Smooth muscle cell (in vitro differentiated cells): ENCODE measurements around the gene HSPBP1. TPM values are rescaled to one million over a fixed set of nuclear protein-coding genes. Genes with fewer than 3 reads are reported as not detected.
A peak's percentile ranks its signal among the peaks of the same experiment; 100 is the strongest.

Experiments used
- DNase-seq: peaks from one replicate; lab custom pipeline; 2025; ENCODE audit not compliant: unreplicated experiment; lab: John Stamatoyannopoulos, UW
- H2AFZ ChIP-seq: fragments of 200-600 bp; sonication (generic); 2 replicates; pipeline ENCODE4 v1.6.0; 2016; ENCODE audit warnings: antibody characterized with exemption, low read depth, mild to moderate bottlenecking
- H3F3A ChIP-seq: fragments of 200-600 bp; sonication (generic); 2 replicates; pipeline ENCODE4 v1.6.0; 2017; ENCODE audit warnings: antibody characterized with exemption, low read depth
- H3K27ac ChIP-seq: fragments of 200-600 bp; sonication (generic); 2 replicates; pipeline ENCODE4 v1.5.1; 2016; ENCODE audit warnings: low read depth, mild to moderate bottlenecking
- H3K27me3 ChIP-seq: fragments of 200-600 bp; sonication (generic); 2 replicates; pipeline ENCODE4 v1.6.1; 2016; ENCODE audit warnings: low read depth, mild to moderate bottlenecking
- H3K36me3 ChIP-seq: fragments of 200-600 bp; sonication (generic); 2 replicates; pipeline ENCODE4 v1.5.1; 2016; ENCODE audit warnings: low read depth
- H3K4me1 ChIP-seq: fragments of 200-600 bp; sonication (generic); 2 replicates; pipeline ENCODE4 v1.5.1; 2016; ENCODE audit warnings: low read depth
- H3K4me2 ChIP-seq: fragments of 200-600 bp; sonication (generic); 2 replicates; pipeline ENCODE4 v1.6.0; 2016; ENCODE audit warnings: mild to moderate bottlenecking
- H3K4me3 ChIP-seq: fragments of 200-600 bp; sonication (generic); 2 replicates; pipeline ENCODE4 v1.5.1; 2016; ENCODE audit warnings: mild to moderate bottlenecking
- H3K79me2 ChIP-seq: fragments of 200-600 bp; sonication (generic); 2 replicates; pipeline ENCODE4 v1.6.0; 2016; ENCODE audit warnings: low read depth, mild to moderate bottlenecking
- H3K9ac ChIP-seq: fragments of 200-600 bp; sonication (generic); 2 replicates; pipeline ENCODE4 v1.6.0; 2016; ENCODE audit warnings: low read depth
- H3K9me3 ChIP-seq: fragments of 200-600 bp; sonication (generic); replicated peaks from 2 replicates; pipeline ENCODE4 v1.5.1; 2016; ENCODE audit warnings: low read depth
- H4K20me1 ChIP-seq: fragments of 200-600 bp; sonication (generic); 2 replicates; pipeline ENCODE4 v1.6.0; 2016; ENCODE audit warnings: low read depth
- WGBS: methylation state at CpG from one replicate; pipeline ENCODE4 v1.1.7; 2016; ENCODE audit warnings: low lambda C conversion rate; 5-methylcytosine and 5-hydroxymethylcytosine counted together
- polyA plus RNA-seq: library from polyadenylated mRNA; unstranded; fragments of >200 nt; fragmentation: Nextera tagmentation; extraction: Ambion mirVana; gene quantifications from 2 replicates; pipeline ENCODE4 v1.2.1, GENCODE V29; 2016
- total RNA-seq: library from RNA; depleted of rRNA; stranded (reverse); fragments of >200 nt; gene quantifications from 2 replicates; pipeline ENCODE4 v1.2.3, GENCODE V29; 2014
- TF ChIP-seq, protein P1 (sequence below): fragments of 200-600 bp; sonication (generic); IDR thresholded peaks from 2 replicates; pipeline ENCODE4 v1.5.1; 2017; ENCODE audit warnings: borderline replicate concordance, mild to moderate bottlenecking, antibody characterized with exemption; ENCODE audit not compliant: insufficient read depth, poor library complexity, severe bottlenecking

Gene HSPBP1
- total and polyA plus RNA-seq, 2 experiments from 2014 or later: 21.5 to 80.0 TPM

DNA sequence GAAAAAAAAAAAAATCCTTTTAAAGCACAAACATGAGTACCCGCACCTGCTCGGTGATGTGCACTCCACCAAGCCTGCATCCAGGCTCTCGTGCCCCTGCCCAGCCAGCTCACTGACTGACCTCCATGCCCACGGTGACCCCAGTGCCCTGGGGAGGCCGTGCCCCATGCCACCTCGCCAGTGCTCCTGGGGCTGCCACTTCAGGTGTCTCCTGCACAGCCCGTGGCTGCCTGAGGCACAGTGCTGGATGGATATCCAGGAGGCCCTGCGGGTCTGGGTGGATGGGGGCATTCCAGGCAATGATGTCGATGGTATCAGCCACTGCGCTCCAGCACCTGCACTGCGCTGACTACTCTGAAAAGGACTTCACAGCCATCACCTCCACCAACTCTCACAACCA is 30.1 kb downstream of the HSPBP1 start:
- no peak overlapping the region for H3K9ac ChIP-seq
- no peak overlapping the region for H3K4me2 ChIP-seq
- H3K36me3 ChIP-seq: no peaks in the 10 kb centered on the region
- no peaks in the 10 kb centered on the region for H3K4me1 ChIP-seq
- no peak for DNase-seq
- H3K9me3 ChIP-seq: no peaks in the 10 kb centered on the region
- peaks cover 82% of the 10 kb centered on the region for H3K79me2 ChIP-seq
- TF ChIP-seq, protein P1, sequence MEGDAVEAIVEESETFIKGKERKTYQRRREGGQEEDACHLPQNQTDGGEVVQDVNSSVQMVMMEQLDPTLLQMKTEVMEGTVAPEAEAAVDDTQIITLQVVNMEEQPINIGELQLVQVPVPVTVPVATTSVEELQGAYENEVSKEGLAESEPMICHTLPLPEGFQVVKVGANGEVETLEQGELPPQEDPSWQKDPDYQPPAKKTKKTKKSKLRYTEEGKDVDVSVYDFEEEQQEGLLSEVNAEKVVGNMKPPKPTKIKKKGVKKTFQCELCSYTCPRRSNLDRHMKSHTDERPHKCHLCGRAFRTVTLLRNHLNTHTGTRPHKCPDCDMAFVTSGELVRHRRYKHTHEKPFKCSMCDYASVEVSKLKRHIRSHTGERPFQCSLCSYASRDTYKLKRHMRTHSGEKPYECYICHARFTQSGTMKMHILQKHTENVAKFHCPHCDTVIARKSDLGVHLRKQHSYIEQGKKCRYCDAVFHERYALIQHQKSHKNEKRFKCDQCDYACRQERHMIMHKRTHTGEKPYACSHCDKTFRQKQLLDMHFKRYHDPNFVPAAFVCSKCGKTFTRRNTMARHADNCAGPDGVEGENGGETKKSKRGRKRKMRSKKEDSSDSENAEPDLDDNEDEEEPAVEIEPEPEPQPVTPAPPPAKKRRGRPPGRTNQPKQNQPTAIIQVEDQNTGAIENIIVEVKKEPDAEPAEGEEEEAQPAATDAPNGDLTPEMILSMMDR: no peak
- no peak overlapping the region for H3K4me3 ChIP-seq
- H3K27me3 ChIP-seq: no peaks in the 10 kb centered on the region
- H4K20me1 ChIP-seq: peaks cover 93% of the 10 kb centered on the region
- no peak overlapping the region for H2AFZ ChIP-seq
- WGBS: 95% methylated on average over 11 of the region's 11 CpGs
- H3K27ac ChIP-seq: no peak overlapping the region
- no peaks in the 10 kb centered on the region for H3F3A ChIP-seq

DNA sequence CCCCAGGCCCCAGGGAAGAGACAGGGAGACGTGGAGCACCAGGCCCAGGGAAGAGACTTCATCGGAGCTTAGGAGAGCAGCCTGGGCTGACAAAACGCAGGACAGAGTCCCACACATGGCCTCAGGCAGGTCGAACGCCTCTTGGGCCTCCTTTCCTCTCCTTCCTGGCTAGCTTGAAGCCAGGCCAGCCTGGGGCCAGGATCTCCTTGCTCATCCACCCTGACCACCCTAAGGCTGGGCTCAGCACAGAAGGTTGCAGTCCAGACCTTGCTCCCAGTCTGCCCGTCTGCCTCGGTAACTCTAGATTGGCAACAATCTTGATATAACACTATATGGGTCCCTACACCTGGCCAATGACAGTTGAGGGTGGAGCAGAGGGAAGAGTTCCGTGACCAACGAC is 31.2 kb downstream of the HSPBP1 start:
- H3K4me1 ChIP-seq: no peaks in the 10 kb centered on the region
- H4K20me1 ChIP-seq: peaks cover 87% of the 10 kb centered on the region
- no peaks in the 10 kb centered on the region for H3F3A ChIP-seq
- H3K36me3 ChIP-seq: no peaks in the 10 kb centered on the region
- DNase-seq: no peak
- TF ChIP-seq, protein P1: no peak
- H2AFZ ChIP-seq: no peak overlapping the region
- H3K4me3 ChIP-seq: no peak overlapping the region
- no peak overlapping the region for H3K4me2 ChIP-seq
- H3K27ac ChIP-seq: no peak overlapping the region
- H3K27me3 ChIP-seq: no peaks in the 10 kb centered on the region
- WGBS: 86% methylated on average over 9 of the region's 9 CpGs
- H3K9ac ChIP-seq: no peak overlapping the region
- H3K9me3 ChIP-seq: no peaks in the 10 kb centered on the region
- H3K79me2 ChIP-seq: peaks cover 71% of the 10 kb centered on the region

DNA sequence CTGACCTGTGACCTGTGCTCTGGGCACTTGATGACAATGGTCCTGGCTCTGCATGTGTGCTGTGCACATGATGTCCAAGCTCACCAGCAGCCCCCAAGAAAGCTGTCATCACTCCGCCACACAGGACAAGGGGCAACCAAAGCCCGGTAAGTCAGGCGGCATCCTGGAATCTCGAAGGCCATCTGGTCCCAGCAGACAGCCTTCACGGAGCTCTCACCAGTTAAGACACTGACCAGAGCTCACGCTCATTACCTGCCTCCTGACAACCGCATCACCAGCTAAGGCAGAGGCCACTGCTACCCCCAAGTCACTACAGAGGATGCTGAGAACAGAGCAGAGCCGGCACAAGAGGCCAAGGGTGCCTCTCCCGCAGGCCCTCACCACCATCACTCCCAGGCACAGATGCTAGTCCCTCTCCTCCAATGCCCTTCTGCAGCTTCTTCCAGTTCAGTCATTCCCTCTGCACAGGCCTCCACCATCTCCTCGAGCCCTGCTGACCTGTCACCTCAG is 31.7 kb downstream of the HSPBP1 start:
- Histone ChIP-seq H3K9ac (no peak overlapping the region), H3K9me3 (no peaks in the 10 kb centered on the region), H3K36me3 (no peaks in the 10 kb centered on the region), H3K4me2 (no peak overlapping the region), H3K27ac (peak overlapping the region; percentile 31), H4K20me1 (peaks cover 86% of the 10 kb centered on the region), H3F3A (no peaks in the 10 kb centered on the region), H3K27me3 (no peaks in the 10 kb centered on the region), H3K79me2 (peaks cover 66% of the 10 kb centered on the region), H3K4me3 (no peak overlapping the region), H3K4me1 (no peaks in the 10 kb centered on the region), H2AFZ (no peak overlapping the region)
- DNase-seq: no peak
- TF ChIP-seq, protein P1: no peak
- 85% methylated on average over 10 of the region's 10 CpGs for WGBS

DNA sequence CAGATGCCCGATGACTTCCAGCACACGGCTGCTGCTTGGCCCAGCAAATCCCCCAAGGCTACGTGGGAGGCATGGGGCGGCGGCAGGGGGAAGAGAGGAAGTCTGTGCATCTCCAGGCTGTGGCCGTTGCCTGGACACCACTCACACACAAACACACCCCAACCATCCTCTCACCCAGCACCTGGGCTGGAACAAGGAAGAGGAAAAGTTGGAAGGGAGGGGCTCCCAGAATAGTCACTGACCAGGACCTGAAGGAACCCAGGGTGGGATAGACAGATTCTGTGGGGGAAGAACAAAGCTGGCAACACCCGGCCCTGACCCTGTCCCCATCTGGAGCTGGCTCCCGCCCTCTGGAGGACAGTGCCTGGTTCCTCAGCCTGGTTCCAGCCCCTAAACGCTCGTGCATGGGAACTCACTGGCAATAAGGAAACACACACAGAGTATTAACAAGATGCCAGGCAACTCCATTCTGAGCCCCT is 32.2 kb downstream of the HSPBP1 start:
- no peaks in the 10 kb centered on the region for H3K36me3 ChIP-seq
- H3K9ac ChIP-seq: no peak overlapping the region
- DNase-seq: no peak
- no peaks in the 10 kb centered on the region for H3F3A ChIP-seq
- H3K4me1 ChIP-seq: no peaks in the 10 kb centered on the region
- H3K4me2 ChIP-seq: no peak overlapping the region
- H2AFZ ChIP-seq: no peak overlapping the region
- peak overlapping the region; percentile 31 for H3K27ac ChIP-seq
- WGBS: 64% methylated on average over 10 of the region's 10 CpGs
- peaks cover 60% of the 10 kb centered on the region for H3K79me2 ChIP-seq
- TF ChIP-seq, protein P1: no peak
- H4K20me1 ChIP-seq: peaks cover 84% of the 10 kb centered on the region
- no peak overlapping the region for H3K4me3 ChIP-seq
- no peaks in the 10 kb centered on the region for H3K9me3 ChIP-seq
- H3K27me3 ChIP-seq: no peaks in the 10 kb centered on the region
